ENCODE data around the gene LRP1B.

DNA sequence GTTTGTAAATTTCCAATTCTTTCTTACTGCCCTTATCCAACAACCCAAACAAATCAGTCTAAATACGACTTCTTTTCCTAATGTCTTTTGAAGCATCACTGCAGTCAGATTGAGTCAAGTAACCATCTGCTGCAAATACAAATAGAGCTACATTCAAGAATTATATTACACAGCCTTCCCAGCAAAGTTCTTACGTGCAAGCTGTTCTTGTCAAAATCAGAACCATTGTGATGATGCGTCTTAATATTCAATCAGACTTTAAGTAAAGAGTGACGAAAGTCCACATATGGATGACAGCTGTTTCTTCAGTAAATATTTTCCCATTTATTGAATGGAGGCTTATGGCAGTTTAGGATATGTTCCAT lies 943.8 kb downstream of the LRP1B start:
- TF ChIP-seq JUND (IDR thresholded peaks at IDR 0.05) (no peak), CTCF (IDR thresholded peaks at IDR 0.05; ENCODE audit: low read depth, low read length, missing input control) (no peak), GABPA (IDR thresholded peaks at IDR 0.05 in 1 of 2, conservative IDR thresholded peaks at IDR 0.05 in 1 of 2) (no peak), TAF1 (conservative IDR thresholded peaks at IDR 0.05) (no peak), NR2F2 (IDR thresholded peaks at IDR 0.05) (no peak), SP1 (IDR thresholded peaks at IDR 0.05) (no peak), RXRA (IDR thresholded peaks at IDR 0.05) (no peak), RAD21 (IDR thresholded peaks at IDR 0.05) (no peak)
- TF ChIP-seq, protein P1, sequence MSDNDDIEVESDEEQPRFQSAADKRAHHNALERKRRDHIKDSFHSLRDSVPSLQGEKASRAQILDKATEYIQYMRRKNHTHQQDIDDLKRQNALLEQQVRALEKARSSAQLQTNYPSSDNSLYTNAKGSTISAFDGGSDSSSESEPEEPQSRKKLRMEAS (IDR thresholded peaks at IDR 0.05): no peak
- TF ChIP-seq, protein P2, sequence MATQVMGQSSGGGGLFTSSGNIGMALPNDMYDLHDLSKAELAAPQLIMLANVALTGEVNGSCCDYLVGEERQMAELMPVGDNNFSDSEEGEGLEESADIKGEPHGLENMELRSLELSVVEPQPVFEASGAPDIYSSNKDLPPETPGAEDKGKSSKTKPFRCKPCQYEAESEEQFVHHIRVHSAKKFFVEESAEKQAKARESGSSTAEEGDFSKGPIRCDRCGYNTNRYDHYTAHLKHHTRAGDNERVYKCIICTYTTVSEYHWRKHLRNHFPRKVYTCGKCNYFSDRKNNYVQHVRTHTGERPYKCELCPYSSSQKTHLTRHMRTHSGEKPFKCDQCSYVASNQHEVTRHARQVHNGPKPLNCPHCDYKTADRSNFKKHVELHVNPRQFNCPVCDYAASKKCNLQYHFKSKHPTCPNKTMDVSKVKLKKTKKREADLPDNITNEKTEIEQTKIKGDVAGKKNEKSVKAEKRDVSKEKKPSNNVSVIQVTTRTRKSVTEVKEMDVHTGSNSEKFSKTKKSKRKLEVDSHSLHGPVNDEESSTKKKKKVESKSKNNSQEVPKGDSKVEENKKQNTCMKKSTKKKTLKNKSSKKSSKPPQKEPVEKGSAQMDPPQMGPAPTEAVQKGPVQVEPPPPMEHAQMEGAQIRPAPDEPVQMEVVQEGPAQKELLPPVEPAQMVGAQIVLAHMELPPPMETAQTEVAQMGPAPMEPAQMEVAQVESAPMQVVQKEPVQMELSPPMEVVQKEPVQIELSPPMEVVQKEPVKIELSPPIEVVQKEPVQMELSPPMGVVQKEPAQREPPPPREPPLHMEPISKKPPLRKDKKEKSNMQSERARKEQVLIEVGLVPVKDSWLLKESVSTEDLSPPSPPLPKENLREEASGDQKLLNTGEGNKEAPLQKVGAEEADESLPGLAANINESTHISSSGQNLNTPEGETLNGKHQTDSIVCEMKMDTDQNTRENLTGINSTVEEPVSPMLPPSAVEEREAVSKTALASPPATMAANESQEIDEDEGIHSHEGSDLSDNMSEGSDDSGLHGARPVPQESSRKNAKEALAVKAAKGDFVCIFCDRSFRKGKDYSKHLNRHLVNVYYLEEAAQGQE (IDR thresholded peaks at IDR 0.05): no peak
